Subcutaneous abdominal adipose tissue (tissue), 5 donors: ENCODE results near the gene MYO3B.

ENCODE experiments used
- H3K27ac ChIP-seq: one replicate; pipeline ENCODE4 v1.7.0; 2013; ENCODE audit warnings: low read depth, mild to moderate bottlenecking, inconsistent platforms, low read length, moderate library complexity
- H3K27me3 ChIP-seq, 5 donors: one replicate each; pipeline ENCODE4 v1.7.0; 2013; ENCODE audit warnings: low read length in 5 of 5, inconsistent platforms in 1 of 5; ENCODE audit not compliant: control insufficient read depth in 5 of 5, insufficient read depth in 4 of 5
- H3K36me3 ChIP-seq, 5 donors: one replicate each; pipeline ENCODE4 v1.7.0; 2013; ENCODE audit warnings: low read length in 5 of 5; ENCODE audit not compliant: control insufficient read depth in 5 of 5, insufficient read depth in 5 of 5
- H3K4me1 ChIP-seq, 5 donors: one replicate each; pipeline ENCODE4 v1.7.0; 2013; ENCODE audit warnings: low read length in 5 of 5, mild to moderate bottlenecking in 3 of 5, moderate library complexity in 1 of 5; ENCODE audit not compliant: control insufficient read depth in 5 of 5, insufficient read depth in 5 of 5
- H3K4me3 ChIP-seq, 5 donors: one replicate each; pipeline ENCODE4 v1.7.0; 2013; ENCODE audit warnings: low read length in 5 of 5, low read depth in 1 of 5
- H3K9ac ChIP-seq, 5 donors: one replicate each; pipeline ENCODE4 v1.7.0; 2013; ENCODE audit warnings: low read length in 5 of 5, mild to moderate bottlenecking in 4 of 5, moderate library complexity in 3 of 5
- H3K9me3 ChIP-seq, 5 donors: one replicate each; pipeline ENCODE4 v1.7.0; 2013; ENCODE audit warnings: low read length in 5 of 5; ENCODE audit not compliant: control insufficient read depth in 5 of 5
- donor health status: healthy.
- donor health status: healthy.
- donor health status: healthy.
- donor health status: healthy.
- donor health status: healthy.

The MYO3B gene

DNA sequence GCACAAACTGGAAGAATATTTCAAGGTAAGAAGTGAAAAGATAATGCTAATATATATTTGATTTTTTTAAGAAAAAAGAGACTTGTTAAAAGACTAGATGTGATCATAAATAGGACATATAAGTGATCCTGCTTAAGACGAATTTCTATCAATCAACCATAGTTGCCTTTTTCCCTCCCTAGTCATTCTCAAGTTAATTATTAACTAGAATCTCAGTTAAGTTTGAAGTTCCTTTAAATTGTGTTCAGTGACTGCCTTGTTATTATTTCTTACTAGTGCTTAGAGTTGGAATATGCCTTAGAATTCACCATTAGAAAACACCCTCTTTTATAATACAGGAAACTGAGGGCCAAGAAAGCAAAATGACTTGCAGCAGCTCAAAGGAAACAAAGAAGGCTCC lies 395.7 kb downstream of the MYO3B start:
- no peaks in the 10 kb centered on the region for H3K4me1 ChIP-seq
- no peaks in the 10 kb centered on the region for H3K9me3 ChIP-seq
- H3K36me3 ChIP-seq: no peaks in the 10 kb centered on the region
- H3K9ac ChIP-seq: no peak overlapping the region
- no peaks in the 10 kb centered on the region for H3K27me3 ChIP-seq
- no peak overlapping the region for H3K27ac ChIP-seq
- no peak overlapping the region for H3K4me3 ChIP-seq

- H3K36me3 ChIP-seq: no peaks in the 10 kb centered on the region
- no peaks in the 10 kb centered on the region for H3K4me1 ChIP-seq
- no peaks in the 10 kb centered on the region for H3K27me3 ChIP-seq
- H3K9me3 ChIP-seq: no peaks in the 10 kb centered on the region
- H3K4me3 ChIP-seq: no peak overlapping the region
- no peak overlapping the region for H3K9ac ChIP-seq
- no peak overlapping the region for H3K27ac ChIP-seq
Observed at GRCh38 chr2:170576296-170576695, 398.3 kb downstream of the MYO3B start.

GRCh38 chr2:170577356-170577755 lies 399.4 kb downstream of the MYO3B start:
- Histone ChIP-seq H3K9ac (no peak overlapping the region), H3K36me3 (no peaks in the 10 kb centered on the region), H3K4me3 (no peak overlapping the region), H3K27me3 (no peaks in the 10 kb centered on the region), H3K4me1 (no peaks in the 10 kb centered on the region), H3K9me3 (no peaks in the 10 kb centered on the region), H3K27ac (no peak overlapping the region)

DNA sequence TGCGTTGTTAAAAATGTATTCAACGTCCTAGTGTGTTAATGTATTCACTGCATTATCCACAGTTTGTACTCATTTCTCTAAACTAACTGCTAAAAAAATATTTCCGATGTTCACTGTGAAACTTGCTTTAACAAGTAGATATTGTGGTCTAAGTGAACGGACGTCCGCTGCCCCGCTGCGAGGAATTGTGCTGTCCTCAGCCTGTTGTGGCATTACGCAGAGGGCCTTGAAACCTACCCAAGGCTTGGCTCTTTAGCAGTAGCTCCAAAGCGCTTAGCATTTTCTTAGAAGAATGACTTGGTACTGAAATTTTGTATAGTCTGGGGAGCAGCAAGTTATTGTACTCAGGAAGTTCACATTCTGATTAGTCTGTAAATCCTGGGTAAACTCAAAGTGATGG lies 400.7 kb downstream of the MYO3B start:
- no peak overlapping the region for H3K4me3 ChIP-seq
- no peak overlapping the region for H3K27ac ChIP-seq
- no peak overlapping the region for H3K9ac ChIP-seq
- no peaks in the 10 kb centered on the region for H3K27me3 ChIP-seq
- no peaks in the 10 kb centered on the region for H3K36me3 ChIP-seq
- no peaks in the 10 kb centered on the region for H3K9me3 ChIP-seq
- H3K4me1 ChIP-seq: no peaks in the 10 kb centered on the region

DNA sequence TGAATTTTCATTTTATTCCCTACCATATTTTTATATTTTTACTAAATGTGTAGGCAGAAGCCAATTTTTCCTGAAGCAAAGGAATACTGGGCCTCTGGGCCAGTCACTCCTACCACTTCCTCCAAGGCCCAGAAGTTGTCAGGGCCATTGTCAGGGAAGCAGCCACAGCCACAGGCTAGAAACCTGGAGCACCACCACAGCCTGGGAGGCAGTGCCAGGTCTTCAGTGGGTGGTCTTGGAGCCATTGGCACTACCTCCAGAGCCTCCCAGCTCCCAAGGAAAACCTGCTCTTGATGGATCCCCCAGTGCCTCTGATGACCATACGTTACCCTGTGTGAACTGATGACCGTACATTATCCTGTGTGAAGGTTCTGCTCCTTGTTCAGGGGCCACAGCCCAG lies 401.6 kb downstream of the MYO3B start:
- Histone ChIP-seq H3K27ac (no peak overlapping the region), H3K27me3 (no peaks in the 10 kb centered on the region), H3K36me3 (no peaks in the 10 kb centered on the region), H3K9ac (no peak overlapping the region), H3K9me3 (no peaks in the 10 kb centered on the region), H3K4me3 (no peak overlapping the region), H3K4me1 (no peaks in the 10 kb centered on the region)

DNA sequence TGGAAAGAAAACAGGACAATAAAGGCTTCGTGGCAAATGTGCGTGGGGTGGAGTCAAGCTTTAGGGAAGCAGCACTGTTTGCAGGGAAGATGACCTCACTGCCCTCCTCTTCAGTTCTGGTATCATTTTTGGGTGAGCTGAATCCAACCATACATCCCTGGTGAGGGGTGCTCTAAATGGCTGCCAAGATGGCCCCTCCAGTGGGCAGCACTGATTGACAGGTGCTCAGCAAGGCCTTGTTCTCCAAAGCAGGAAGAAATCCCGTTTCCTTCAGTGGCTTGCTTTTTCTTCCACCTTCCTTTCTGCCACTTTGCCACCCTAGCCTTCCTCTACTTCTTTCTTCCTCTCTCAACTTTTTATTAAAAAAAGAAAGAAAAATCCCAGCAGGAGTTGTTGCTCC lies 404.4 kb downstream of the MYO3B start:
- Histone ChIP-seq H3K9ac (no peak overlapping the region), H3K9me3 (no peaks in the 10 kb centered on the region), H3K27me3 (no peaks in the 10 kb centered on the region), H3K4me3 (no peak overlapping the region), H3K27ac (no peak overlapping the region), H3K36me3 (no peaks in the 10 kb centered on the region), H3K4me1 (no peaks in the 10 kb centered on the region)

DNA sequence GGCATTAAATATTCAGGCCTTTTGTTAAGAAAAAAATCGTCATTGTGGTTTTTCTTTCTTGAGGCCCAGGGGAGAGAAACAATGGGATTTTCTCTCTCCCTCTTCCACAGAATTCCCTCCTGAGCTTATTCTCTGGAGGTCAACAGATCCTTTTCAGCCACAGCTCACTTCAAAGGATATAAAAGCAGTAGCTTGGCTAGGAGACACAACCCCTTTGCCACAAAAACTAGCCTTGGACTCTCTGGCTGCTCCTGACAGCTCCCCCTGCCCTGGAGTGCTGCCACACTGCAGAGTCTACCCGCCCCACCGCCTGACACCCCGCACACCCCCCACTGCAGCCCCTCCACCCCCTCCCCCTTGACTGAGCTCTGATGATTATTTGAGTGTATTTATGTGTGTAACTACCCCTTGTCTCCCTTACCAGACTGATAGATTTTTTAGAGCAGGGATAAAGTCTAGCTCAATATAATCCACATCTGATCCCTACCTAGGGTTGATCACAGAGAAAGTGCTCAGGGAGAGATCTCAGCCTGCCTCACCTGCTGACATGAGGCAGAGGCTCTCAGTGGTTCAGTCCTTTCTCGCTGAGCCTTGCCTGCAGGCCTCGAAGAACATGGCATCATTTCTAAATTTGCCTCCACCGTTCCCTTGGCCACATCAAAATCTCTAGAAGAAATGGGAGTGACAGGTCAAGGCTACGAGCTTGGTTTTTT lies 405.0 kb downstream of the MYO3B start:
- no peaks in the 10 kb centered on the region for H3K27me3 ChIP-seq
- no peak overlapping the region for H3K9ac ChIP-seq
- H3K4me3 ChIP-seq: no peak overlapping the region

GRCh38 chr2:170585067-170585466 lies 407.1 kb downstream of the MYO3B start:
- H3K4me1 ChIP-seq: no peaks in the 10 kb centered on the region
- no peak overlapping the region for H3K27ac ChIP-seq
- H3K36me3 ChIP-seq: no peaks in the 10 kb centered on the region
- H3K4me3 ChIP-seq: no peak overlapping the region
- no peak overlapping the region for H3K9ac ChIP-seq
- H3K9me3 ChIP-seq: no peaks in the 10 kb centered on the region
- no peaks in the 10 kb centered on the region for H3K27me3 ChIP-seq

More for the DNA sequence above, 405.0 kb downstream of the MYO3B start:
- H3K27ac ChIP-seq: no peak overlapping the region
- no peaks in the 10 kb centered on the region for H3K4me1 ChIP-seq
- no peaks in the 10 kb centered on the region for H3K36me3 ChIP-seq
- H3K9me3 ChIP-seq: no peaks in the 10 kb centered on the region

- no peaks in the 10 kb centered on the region for H3K27me3 ChIP-seq
Observed at GRCh38 chr2:170586571-170587095, 408.7 kb downstream of the MYO3B start.

GRCh38 chr2:170587117-170587516 lies 409.2 kb downstream of the MYO3B start:
- Histone ChIP-seq H3K27me3 (no peaks in the 10 kb centered on the region), H3K4me1 (no peaks in the 10 kb centered on the region), H3K9me3 (no peaks in the 10 kb centered on the region), H3K27ac (no peak overlapping the region), H3K4me3 (no peak overlapping the region), H3K36me3 (no peaks in the 10 kb centered on the region), H3K9ac (no peak overlapping the region)

More at GRCh38 chr2:170586571-170587095, 408.7 kb downstream of the MYO3B start:
- Histone ChIP-seq H3K4me1 (no peaks in the 10 kb centered on the region), H3K4me3 (no peak overlapping the region), H3K27ac (no peak overlapping the region), H3K9me3 (no peaks in the 10 kb centered on the region), H3K36me3 (no peaks in the 10 kb centered on the region), H3K9ac (no peak overlapping the region)
